WTC11 (cell line): Measurements from ENCODE around the gene HMGXB3.

Source experiments
- CTCF ChIP-seq: fragments of 200-600 bp; IDR thresholded peaks from 2 replicates; pipeline ENCODE4 v1.8.0; 2022; ENCODE audit warnings: antibody characterized with exemption
- NR3C1 ChIP-seq: sonication (generic); formaldehyde crosslinking; conservative IDR thresholded peaks from 2 replicates; pipeline ENCODE4 v1.8.1; 2023; ENCODE audit warnings: low read depth, mild to moderate bottlenecking, missing genetic modification reagents
- USF2 ChIP-seq: sonication (generic); formaldehyde crosslinking; IDR thresholded peaks from 2 replicates; pipeline ENCODE4 v1.8.1; 2023; ENCODE audit warnings: mild to moderate bottlenecking, missing genetic modification reagents, moderate library complexity
- TF ChIP-seq, protein P1 (sequence below): sonication (generic); formaldehyde crosslinking; IDR thresholded peaks from 2 replicates; pipeline ENCODE4 v1.8.0; 2022; ENCODE audit warnings: mild to moderate bottlenecking, missing genetic modification reagents

DNA sequence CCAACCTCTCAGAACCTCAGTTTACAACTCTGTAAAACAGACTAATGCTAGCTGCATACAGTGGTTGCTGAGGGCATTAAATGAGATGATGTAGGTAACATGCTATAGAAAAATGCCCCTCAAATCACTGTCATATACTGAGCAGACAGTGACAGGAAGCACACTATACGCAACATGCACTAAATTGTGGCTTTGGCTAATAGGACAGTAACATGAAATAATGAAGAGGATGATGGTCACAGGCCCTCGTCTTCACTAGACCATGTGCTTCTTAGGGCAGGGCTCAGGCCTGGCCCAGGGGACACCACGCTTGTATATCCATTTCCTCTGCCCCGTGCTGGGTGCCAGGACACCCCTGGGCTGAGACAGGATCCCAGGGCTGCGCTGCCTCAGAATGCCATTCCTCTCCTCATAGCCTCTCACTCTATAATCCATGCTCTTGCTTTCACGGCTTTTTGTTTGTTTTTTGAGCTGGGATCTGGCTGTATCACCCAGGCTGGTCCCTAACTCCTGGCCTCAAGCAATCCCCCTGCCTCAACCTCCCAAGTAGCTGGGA, 66.9 kb downstream of the HMGXB3 start:
- no peak for TF ChIP-seq CTCF
- no peak for TF ChIP-seq USF2
- no peak for TF ChIP-seq NR3C1
- TF ChIP-seq, protein P1, sequence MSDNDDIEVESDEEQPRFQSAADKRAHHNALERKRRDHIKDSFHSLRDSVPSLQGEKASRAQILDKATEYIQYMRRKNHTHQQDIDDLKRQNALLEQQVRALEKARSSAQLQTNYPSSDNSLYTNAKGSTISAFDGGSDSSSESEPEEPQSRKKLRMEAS (CRISPR knock-in tag): no peak
